ENCODE results near the gene VSIG4. TPM values are rescaled to one million over a fixed set of nuclear protein-coding genes. Genes with fewer than 3 reads are reported as not detected.

Gene VSIG4
- total RNA-seq, 2 donors from 2014 or later = 28.0 to 71.6 TPM

DNA sequence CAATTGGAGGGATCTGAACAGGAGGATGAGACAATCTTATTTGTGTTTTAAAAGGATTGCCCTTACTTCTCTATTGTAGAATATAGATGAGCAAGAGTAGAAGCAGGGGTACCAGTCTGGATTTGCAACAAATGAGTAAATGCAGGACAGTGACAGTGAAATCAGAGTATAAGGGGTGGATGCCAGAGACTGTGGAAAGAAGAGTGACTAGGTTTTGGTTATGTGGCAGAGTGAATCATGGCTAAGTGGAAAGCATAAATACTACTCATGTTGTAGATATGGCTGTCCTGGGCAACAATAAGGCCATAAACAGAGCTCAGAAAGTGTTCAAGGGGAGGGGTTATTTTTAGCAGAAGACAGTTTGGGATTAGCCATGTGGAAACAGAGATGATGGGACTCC, 6.0 kb upstream of the VSIG4 start:
- Histone ChIP-seq H3K27ac (no peak overlapping the region), H3K4me1 (no peaks in the 10 kb centered on the region), H3K4me3 (no peak overlapping the region), H3K9me3 (no peaks in the 10 kb centered on the region), H3K36me3 (no peaks in the 10 kb centered on the region), H3K27me3 (no peaks in the 10 kb centered on the region)
- TF ChIP-seq, protein P1, sequence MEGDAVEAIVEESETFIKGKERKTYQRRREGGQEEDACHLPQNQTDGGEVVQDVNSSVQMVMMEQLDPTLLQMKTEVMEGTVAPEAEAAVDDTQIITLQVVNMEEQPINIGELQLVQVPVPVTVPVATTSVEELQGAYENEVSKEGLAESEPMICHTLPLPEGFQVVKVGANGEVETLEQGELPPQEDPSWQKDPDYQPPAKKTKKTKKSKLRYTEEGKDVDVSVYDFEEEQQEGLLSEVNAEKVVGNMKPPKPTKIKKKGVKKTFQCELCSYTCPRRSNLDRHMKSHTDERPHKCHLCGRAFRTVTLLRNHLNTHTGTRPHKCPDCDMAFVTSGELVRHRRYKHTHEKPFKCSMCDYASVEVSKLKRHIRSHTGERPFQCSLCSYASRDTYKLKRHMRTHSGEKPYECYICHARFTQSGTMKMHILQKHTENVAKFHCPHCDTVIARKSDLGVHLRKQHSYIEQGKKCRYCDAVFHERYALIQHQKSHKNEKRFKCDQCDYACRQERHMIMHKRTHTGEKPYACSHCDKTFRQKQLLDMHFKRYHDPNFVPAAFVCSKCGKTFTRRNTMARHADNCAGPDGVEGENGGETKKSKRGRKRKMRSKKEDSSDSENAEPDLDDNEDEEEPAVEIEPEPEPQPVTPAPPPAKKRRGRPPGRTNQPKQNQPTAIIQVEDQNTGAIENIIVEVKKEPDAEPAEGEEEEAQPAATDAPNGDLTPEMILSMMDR (IDR thresholded peaks at IDR 0.05) = no peak
- no peak for DNase-seq (ENCODE audit: low spot score)

DNA sequence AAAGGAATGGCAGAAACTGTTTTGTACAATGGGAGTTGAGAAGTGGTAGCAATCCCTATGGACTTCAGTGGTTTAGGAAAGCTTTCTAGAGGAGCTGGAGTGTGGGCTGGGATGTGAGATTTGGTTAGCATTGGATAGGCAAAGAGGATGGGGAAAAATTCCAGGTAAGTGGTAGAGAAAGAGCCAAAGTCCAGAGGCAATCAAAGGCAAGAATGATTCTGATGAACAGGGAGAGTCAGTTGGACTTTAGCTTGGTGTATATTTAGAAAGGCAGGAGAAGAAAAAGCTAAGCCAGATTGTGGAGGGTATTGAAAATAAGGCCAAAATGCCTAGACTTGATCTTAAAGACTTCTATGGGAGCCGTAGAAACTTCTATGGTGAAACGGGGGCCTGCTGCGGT, 3.7 kb upstream of the VSIG4 start:
- no peaks in the 10 kb centered on the region for H3K9me3 ChIP-seq
- no peaks in the 10 kb centered on the region for H3K27me3 ChIP-seq
- H3K36me3 ChIP-seq = no peaks in the 10 kb centered on the region
- no peak overlapping the region for H3K27ac ChIP-seq
- TF ChIP-seq, protein P1 (IDR thresholded peaks at IDR 0.05) = no peak
- DNase-seq (ENCODE audit: low spot score) = no peak
- no peak overlapping the region for H3K4me3 ChIP-seq
- no peaks in the 10 kb centered on the region for H3K4me1 ChIP-seq

DNA sequence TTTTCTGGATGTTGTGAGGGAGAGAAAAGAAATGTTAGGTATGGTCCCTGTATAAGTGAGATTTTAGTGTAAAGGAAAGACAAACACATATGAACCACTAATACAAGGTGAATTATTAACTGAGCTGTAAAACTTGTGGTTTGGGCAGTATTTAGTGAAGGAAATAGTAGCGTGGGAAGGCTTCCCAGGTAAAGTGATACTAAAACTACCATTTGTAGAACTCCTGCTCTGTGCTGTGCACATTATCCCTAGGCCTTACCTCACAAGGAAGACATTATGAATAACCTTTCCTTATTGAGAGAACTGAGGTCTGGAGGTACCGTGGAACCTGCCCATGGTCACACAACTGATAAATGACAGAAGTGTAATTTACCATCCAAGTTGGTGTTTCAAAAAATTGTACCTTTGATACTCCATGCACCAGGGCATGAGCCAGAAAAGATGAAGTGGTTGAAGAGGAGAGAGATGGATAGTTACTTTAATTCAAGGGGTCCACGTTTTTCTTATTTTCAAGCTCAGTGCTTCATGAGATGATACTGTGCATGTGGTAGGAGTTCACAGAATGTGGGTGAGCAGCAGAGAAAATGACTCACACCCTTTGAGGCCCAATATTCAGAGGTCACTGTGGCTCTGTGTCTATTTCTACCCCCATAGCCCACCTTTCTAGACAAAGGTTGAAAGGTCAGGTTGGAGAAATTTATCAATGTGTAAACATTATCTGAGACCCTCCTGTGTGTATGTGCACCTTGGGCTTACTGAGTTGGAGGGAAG, 2.6 kb upstream of the VSIG4 start:
- Histone ChIP-seq H3K27me3 (no peaks in the 10 kb centered on the region), H3K9me3 (no peaks in the 10 kb centered on the region), H3K4me3 (no peak overlapping the region), H3K36me3 (no peaks in the 10 kb centered on the region), H3K27ac (no peak overlapping the region), H3K4me1 (no peaks in the 10 kb centered on the region)
- TF ChIP-seq, protein P1 (IDR thresholded peaks at IDR 0.05) = no peak
- no peak for DNase-seq (ENCODE audit: low spot score)

DNA sequence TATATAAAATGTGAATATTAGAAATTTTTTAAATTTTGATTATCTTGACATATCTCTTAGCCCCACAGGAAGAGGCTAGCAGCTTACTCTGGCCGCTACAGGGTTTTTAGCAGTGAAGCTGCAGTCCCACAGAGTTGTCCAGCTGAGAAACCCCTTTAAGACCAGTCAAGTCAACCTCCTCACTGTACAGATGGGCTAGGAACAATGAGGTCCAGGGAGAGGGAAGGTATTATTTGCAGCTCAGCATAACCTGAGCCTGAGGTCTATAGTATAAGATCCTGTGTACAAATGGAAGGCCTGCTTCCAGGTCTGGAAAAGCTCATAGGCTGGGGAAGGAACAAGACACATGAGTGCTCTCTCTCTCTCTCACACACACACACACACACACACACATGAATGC, 1.8 kb downstream of the VSIG4 start:
- Histone ChIP-seq H3K27me3 (no peaks in the 10 kb centered on the region), H3K4me1 (no peaks in the 10 kb centered on the region), H3K36me3 (no peaks in the 10 kb centered on the region), H3K4me3 (no peak overlapping the region), H3K27ac (no peak overlapping the region), H3K9me3 (no peaks in the 10 kb centered on the region)
- TF ChIP-seq, protein P1 (IDR thresholded peaks at IDR 0.05) = no peak
- no peak for DNase-seq (ENCODE audit: low spot score)

DNA sequence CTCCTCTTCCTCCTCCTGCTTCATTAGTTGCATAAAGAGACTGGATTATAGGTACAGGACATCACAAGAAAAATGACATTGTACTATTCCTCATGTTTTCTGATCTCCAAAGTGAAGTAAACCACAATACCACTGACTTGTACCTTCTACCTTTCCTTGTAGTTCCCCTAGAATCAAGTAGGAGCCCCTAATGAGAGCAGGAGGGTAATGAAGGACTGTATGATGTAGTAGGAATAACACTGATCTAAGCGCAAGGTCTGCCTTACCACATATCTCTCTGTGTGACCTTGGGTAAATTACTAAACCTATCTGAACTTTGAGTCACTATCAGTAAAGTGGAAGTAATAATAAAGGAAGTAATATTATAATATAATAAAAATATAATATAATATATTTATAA, 3.6 kb downstream of the VSIG4 start:
- H3K27ac ChIP-seq = no peak overlapping the region
- no peaks in the 10 kb centered on the region for H3K36me3 ChIP-seq
- DNase-seq (ENCODE audit: low spot score) = no peak
- no peaks in the 10 kb centered on the region for H3K27me3 ChIP-seq
- TF ChIP-seq, protein P1 (IDR thresholded peaks at IDR 0.05) = no peak
- H3K4me1 ChIP-seq = no peaks in the 10 kb centered on the region
- H3K9me3 ChIP-seq = no peaks in the 10 kb centered on the region
- H3K4me3 ChIP-seq = no peak overlapping the region

DNA sequence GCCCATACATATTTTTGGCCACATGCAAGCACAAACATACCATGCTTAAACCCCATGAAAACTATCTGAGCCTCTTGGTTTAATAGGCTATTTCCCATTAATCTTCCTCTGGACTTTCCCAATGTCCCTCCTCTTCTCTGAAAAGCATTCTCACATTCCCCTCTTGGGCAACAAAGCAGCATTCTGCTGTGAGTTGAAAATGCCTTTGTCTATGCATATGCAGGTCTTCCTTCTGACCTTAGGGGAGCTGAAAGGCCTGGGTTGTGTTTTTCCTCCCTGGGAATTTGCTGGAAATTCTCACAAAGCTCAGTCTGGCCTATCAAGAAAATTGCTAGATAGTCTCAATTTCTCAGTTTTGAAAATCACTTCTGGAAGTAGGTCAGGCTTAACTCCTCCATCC, 4.2 kb downstream of the VSIG4 start:
- DNase-seq (ENCODE audit: low spot score) = no peak
- Histone ChIP-seq H3K4me3 (no peak overlapping the region), H3K27ac (no peak overlapping the region), H3K27me3 (no peaks in the 10 kb centered on the region), H3K36me3 (no peaks in the 10 kb centered on the region), H3K9me3 (no peaks in the 10 kb centered on the region), H3K4me1 (no peaks in the 10 kb centered on the region)
- TF ChIP-seq, protein P1 (IDR thresholded peaks at IDR 0.05) = no peak
